Psoas muscle (tissue), 8 donors: ENCODE data around the gene PTEN. TPM values are rescaled to one million over a fixed set of nuclear protein-coding genes. Genes with fewer than 3 reads are reported as not detected.

Experiments
- ATAC-seq, 4 donors: fragments of 200-7000 bp; cut with Tn5 transposase; one replicate each; pipeline ENCODE4 v1.9.1; 2020; ENCODE audit warnings: moderate library complexity in 3 of 4, mild to moderate bottlenecking in 2 of 4
- DNase-seq, 2 donors: peaks; one replicate each; pipeline ENCODE4 v3.0.0-alpha.2; 2020
- H3K27ac ChIP-seq: fragments of 200-600 bp; one replicate; pipeline ENCODE4 v1.8.0; 2022
- H3K27me3 ChIP-seq, 3 donors: fragments of 200-600 bp in 1 of 3; one replicate each; pipeline versions ENCODE4 v1.6.1 to v1.8.0; 2013 to 2022; ENCODE audit warnings: low read length in 2 of 3, mild to moderate bottlenecking in 2 of 3, moderate library complexity in 1 of 3; ENCODE audit not compliant: insufficient read depth in 3 of 3
- H3K36me3 ChIP-seq, 2 donors: fragments of 200-600 bp in 1 of 2; one replicate each; pipeline versions ENCODE4 v1.6.1 to v1.8.0; 2013 to 2022; ENCODE audit warnings: low read depth in 1 of 2, mild to moderate bottlenecking in 1 of 2, moderate library complexity in 1 of 2; ENCODE audit not compliant: insufficient read depth in 1 of 2
- H3K4me1 ChIP-seq: fragments of 200-600 bp; one replicate; pipeline ENCODE4 v1.8.0; 2022
- H3K4me3 ChIP-seq: fragments of 200-600 bp; one replicate; pipeline ENCODE4 v1.8.0; 2022; ENCODE audit warnings: mild to moderate bottlenecking
- H3K9me3 ChIP-seq: fragments of 200-600 bp; one replicate; pipeline ENCODE4 v1.8.0; 2022
- CTCF ChIP-seq: fragments of 200-600 bp; IDR thresholded peaks from one replicate; pipeline ENCODE4 v1.8.0; 2022; ENCODE audit warnings: antibody characterized with exemption
- WGBS, 3 donors: extraction: QIAGEN DNeasy Blood & Tissue Kit; methylation state at CpG; one replicate each; pipeline versions ENCODE4 v1.1.6 to v1.1.7; 2013; 5-methylcytosine and 5-hydroxymethylcytosine counted together
- intact Hi-C, 2 donors: fragments of 100-400 bp; cut with DNase I; formaldehyde crosslinking; loops; one replicate each; pipeline versions ENCODE4 v1.11.0 to v1.14.2; 2022
- polyA plus RNA-seq, 3 donors: library from polyadenylated mRNA; stranded (reverse); fragments of 200-250 nt; gene quantifications; one replicate each; pipeline ENCODE4 v1.2.3, GENCODE V29; 2013
- total RNA-seq, 4 donors: library from RNA; stranded (reverse); fragmentation: NEBNext Ultra II Directional in 2 of 4; extraction: Animal tissue kit (Norgen Biotek cat#: 25700) in 2 of 4; gene quantifications; one replicate each; pipeline versions ENCODE4 v1.2.1 to v1.2.4, GENCODE V29; 2021 to 2023
- donor health status: healthy with polysubstance abuse.
- donor health status: DM: no; HTN: no; CAD: no; lungs with moderate emphysema.
- donor health status: Bipolar disorder and iron deficiency.
- donor health status: healthy.
- donor health status: DM: yes; HTN: yes; CAD: no.
- donor health status: DM: no; HTN: no; CAD: no.
- donor health status: DM: no; HTN: no; CAD: no.
- donor health status: DM: yes; HTN: yes; CAD: no.

The PTEN gene
- total and polyA plus RNA-seq, 7 donors = 13.7 to 51.9 (median 29.8) TPM

GRCh38 chr10:87920538-87920937 is 57.1 kb downstream of the PTEN start:
- H3K27ac ChIP-seq = no peak overlapping the region
- H3K4me3 ChIP-seq = no peak overlapping the region
- peaks cover 49% of the 10 kb centered on the region for H3K4me1 ChIP-seq
- no peak for ATAC-seq
- TF ChIP-seq CTCF = no peak
- H3K27me3 ChIP-seq = no peaks in the 10 kb centered on the region
- no peak for DNase-seq
- H3K9me3 ChIP-seq = no peaks in the 10 kb centered on the region
- WGBS, 3 donors = 98 to 99% (median 98%) methylated on average over 4 of the region's 4 CpGs
- H3K36me3 ChIP-seq = peaks cover 0 to 2% of the 10 kb centered on the region in 2 donors
- intact Hi-C loops = no loop called here

DNA sequence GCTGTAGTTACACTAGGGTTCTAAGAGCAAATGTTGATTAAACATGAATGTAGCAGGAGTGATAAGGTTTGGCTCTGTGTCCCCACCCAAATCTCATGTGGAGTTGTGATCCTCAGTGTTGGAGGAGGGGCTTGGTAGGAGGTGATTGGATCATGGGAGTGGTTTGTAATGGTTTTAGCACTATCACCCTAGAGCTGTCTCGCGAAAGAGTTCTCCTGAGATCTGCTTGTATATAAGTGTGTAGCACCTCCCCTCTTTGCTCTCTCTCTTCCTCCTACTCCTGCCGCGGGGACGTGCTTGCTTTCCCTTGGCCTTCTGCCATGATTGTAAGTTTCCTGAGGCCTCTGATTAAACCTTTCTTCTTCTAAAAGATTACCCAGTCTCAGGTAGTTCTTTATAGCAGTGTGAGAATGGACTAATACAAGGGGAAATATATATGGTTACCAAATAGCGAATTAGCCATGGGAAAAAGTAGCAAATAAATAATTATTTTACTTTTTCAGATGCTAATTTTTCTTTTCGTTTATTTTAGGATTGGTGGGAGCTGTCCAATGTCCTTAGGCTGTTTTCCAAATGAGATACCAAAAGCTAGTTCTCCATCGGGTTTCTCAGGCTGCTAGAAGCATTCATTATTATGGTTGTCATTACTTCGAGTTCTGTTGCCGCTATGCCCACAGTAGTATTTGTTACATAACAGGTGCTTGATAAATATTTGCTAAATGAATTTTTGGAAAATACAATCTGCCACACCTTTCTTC is 58.7 kb downstream of the PTEN start:
- intact Hi-C loops = no loop called here
- Histone ChIP-seq H3K4me1 (peaks cover 43% of the 10 kb centered on the region), H3K36me3 (peaks cover 0 to 5% of the 10 kb centered on the region in 2 donors), H3K27ac (no peak overlapping the region), H3K27me3 (no peaks in the 10 kb centered on the region), H3K4me3 (no peak overlapping the region), H3K9me3 (no peaks in the 10 kb centered on the region)
- DNase-seq (no peak), ATAC-seq (peak in 1 of 4 donors; percentile 24)
- no peak for TF ChIP-seq CTCF
- WGBS, 3 donors = 54 to 77% (median 57%) methylated on average over 10 of the region's 10 CpGs

DNA sequence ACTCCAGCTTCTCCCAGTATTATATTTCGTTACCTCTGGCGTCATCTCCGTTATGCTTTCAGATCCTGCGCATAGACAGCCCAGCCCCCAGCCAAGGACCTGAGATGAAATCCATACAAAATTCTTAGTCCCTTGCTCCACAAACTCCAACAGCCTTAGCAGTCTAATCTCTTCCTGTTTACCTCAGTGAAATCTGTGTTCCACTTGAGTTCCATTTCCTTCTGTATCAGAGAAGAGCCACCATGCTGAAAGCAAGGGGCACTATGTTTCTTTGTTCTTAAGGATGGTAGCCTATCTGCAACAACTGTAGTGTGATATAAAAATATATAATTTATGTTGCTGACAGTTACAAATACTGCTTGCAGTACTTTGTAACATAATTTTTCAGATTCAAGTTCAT is 59.8 kb downstream of the PTEN start:
- TF ChIP-seq CTCF = no peak
- H3K27ac ChIP-seq = no peak overlapping the region

GRCh38 chr10:87925570-87925969 is 62.1 kb downstream of the PTEN start:
- no peak overlapping the region for H3K27ac ChIP-seq
- peaks cover 51% of the 10 kb centered on the region for H3K4me1 ChIP-seq

More for the DNA sequence above, 59.8 kb downstream of the PTEN start:
- ATAC-seq (peak in 1 of 4 donors; percentile 18), DNase-seq (no peak)
- intact Hi-C loops = no loop called here
- Histone ChIP-seq H3K9me3 (no peaks in the 10 kb centered on the region), H3K4me1 (peaks cover 40% of the 10 kb centered on the region), H3K36me3 (peaks cover 0 to 5% of the 10 kb centered on the region in 2 donors), H3K4me3 (no peak overlapping the region), H3K27me3 (no peaks in the 10 kb centered on the region)
- WGBS, 3 donors = 71 to 94% (median 85%) methylated on average over 4 of the region's 4 CpGs

More at GRCh38 chr10:87925570-87925969, 62.1 kb downstream of the PTEN start:
- WGBS, 3 donors = 18 to 20% (median 20%) methylated on average over 2 of the region's 2 CpGs
- ATAC-seq (peak in 1 of 4 donors; percentile 21), DNase-seq (no peak)
- TF ChIP-seq CTCF = no peak
- Histone ChIP-seq H3K36me3 (peaks cover 0 to 5% of the 10 kb centered on the region in 2 donors), H3K27me3 (no peaks in the 10 kb centered on the region), H3K4me3 (no peak overlapping the region), H3K9me3 (no peaks in the 10 kb centered on the region)
- intact Hi-C loops = loop anchor here in 1 of 2 donors (5.0 kb wide), 1 partner anchor 58 kb away; no protein-coding TSS in a partner anchor
